Bladder microvascular endothelial cell (primary cell): ENCODE results near the gene TRAPPC6A. TPM values are rescaled to one million over a fixed set of nuclear protein-coding genes. Genes with fewer than 3 reads are reported as not detected.

Experiments used
- total RNA-seq: library from RNA; depleted of rRNA; stranded (reverse); fragments of >200 nt; gene quantifications from 2 replicates; pipeline ENCODE4 v1.2.3, GENCODE V29; 2014

TRAPPC6A gene
- 14.4 and 16.2 TPM in 2 replicates for total RNA-seq

GRCh38 chr19:45177817-45178261 is at the start of gene TRAPPC6A:
TRAPPC6A (minus strand) TSS chr19:45178237; CDS start chr19:45178218, 19 bp downstream.

GRCh38 chr19:45178262-45179071 is 430 bp upstream of the TRAPPC6A start, which contains the start of gene BLOC1S3:
BLOC1S3 (plus strand) TSS chr19:45178784; CDS start chr19:45179297, 513 bp downstream.

GRCh38 chr19:45160870-45161737 is 16.9 kb downstream of the TRAPPC6A start, which contains the start of gene NKPD1:
NKPD1 (minus strand) TSS chr19:45160982; CDS start chr19:45160150, 832 bp downstream.

Other genes with a start within 250 kb of the TRAPPC6A start
- not detected in 2 replicates for gene APOC4, start 236.0 kb downstream of the TRAPPC6A start, total RNA-seq
- gene APOC2, start 232.2 kb downstream of the TRAPPC6A start, total RNA-seq = not detected in 2 replicates
- gene CLPTM1, start 222.9 kb downstream of the TRAPPC6A start, total RNA-seq = 30.1 and 60.6 TPM in 2 replicates
- gene RELB, start 176.8 kb downstream of the TRAPPC6A start, total RNA-seq = 7.9 and 21.5 TPM in 2 replicates
- 5.8 and 20.6 TPM in 2 replicates for gene CLASRP, start 139.2 kb downstream of the TRAPPC6A start, total RNA-seq
- 0.13 and 0.16 TPM in 2 replicates for gene ZNF296, start 101.8 kb downstream of the TRAPPC6A start, total RNA-seq
- 14.2 and 22.5 TPM in 2 replicates for gene GEMIN7, start 99.0 kb downstream of the TRAPPC6A start, total RNA-seq
- gene PPP1R37, start 85.1 kb downstream of the TRAPPC6A start, total RNA-seq = 18.1 and 24.4 TPM in 2 replicates
- under 0.01 and 0.13 TPM in 2 replicates for gene NKPD1, start 17.3 kb downstream of the TRAPPC6A start, total RNA-seq
- 2.6 and 3.6 TPM in 2 replicates for gene BLOC1S3, start 547 bp upstream of the TRAPPC6A start, total RNA-seq
- 0.69 and 3.4 TPM in 2 replicates for gene EXOC3L2, start 67.2 kb upstream of the TRAPPC6A start, total RNA-seq
- 8.1 and 43.0 TPM in 2 replicates for gene MARK4, start 73.0 kb upstream of the TRAPPC6A start, total RNA-seq
- gene CKM, start 144.6 kb upstream of the TRAPPC6A start, total RNA-seq = 0.16 TPM in 1 of 2 replicates, not detected in the other
- gene KLC3, start 162.5 kb upstream of the TRAPPC6A start, total RNA-seq = 0.13 and 0.16 TPM in 2 replicates
- gene ERCC2, start 192.3 kb upstream of the TRAPPC6A start, total RNA-seq = 10.7 and 33.6 TPM in 2 replicates
- 7.1 and 32.3 TPM in 2 replicates for gene PPP1R13L, start 226.8 kb upstream of the TRAPPC6A start, total RNA-seq
- gene POLR1G, start 228.4 kb upstream of the TRAPPC6A start, total RNA-seq = 5.8 and 12.6 TPM in 2 replicates
- 40.3 and 50.5 TPM in 2 replicates for gene ERCC1, start 245.7 kb upstream of the TRAPPC6A start, total RNA-seq